Endothelial cell of coronary artery (primary cell): ENCODE data around the gene HEXIM1. TPM values are rescaled to one million over a fixed set of nuclear protein-coding genes. Genes with fewer than 3 reads are reported as not detected.

Source experiments
- total RNA-seq: library from RNA; depleted of rRNA; stranded (reverse); fragments of >200 nt; gene quantifications from 2 replicates; pipeline ENCODE4 v1.2.3, GENCODE V29; 2014

Gene HEXIM1, protein sequence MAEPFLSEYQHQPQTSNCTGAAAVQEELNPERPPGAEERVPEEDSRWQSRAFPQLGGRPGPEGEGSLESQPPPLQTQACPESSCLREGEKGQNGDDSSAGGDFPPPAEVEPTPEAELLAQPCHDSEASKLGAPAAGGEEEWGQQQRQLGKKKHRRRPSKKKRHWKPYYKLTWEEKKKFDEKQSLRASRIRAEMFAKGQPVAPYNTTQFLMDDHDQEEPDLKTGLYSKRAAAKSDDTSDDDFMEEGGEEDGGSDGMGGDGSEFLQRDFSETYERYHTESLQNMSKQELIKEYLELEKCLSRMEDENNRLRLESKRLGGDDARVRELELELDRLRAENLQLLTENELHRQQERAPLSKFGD
- total RNA-seq = 8.1 and 8.2 TPM in 2 replicates

DNA sequence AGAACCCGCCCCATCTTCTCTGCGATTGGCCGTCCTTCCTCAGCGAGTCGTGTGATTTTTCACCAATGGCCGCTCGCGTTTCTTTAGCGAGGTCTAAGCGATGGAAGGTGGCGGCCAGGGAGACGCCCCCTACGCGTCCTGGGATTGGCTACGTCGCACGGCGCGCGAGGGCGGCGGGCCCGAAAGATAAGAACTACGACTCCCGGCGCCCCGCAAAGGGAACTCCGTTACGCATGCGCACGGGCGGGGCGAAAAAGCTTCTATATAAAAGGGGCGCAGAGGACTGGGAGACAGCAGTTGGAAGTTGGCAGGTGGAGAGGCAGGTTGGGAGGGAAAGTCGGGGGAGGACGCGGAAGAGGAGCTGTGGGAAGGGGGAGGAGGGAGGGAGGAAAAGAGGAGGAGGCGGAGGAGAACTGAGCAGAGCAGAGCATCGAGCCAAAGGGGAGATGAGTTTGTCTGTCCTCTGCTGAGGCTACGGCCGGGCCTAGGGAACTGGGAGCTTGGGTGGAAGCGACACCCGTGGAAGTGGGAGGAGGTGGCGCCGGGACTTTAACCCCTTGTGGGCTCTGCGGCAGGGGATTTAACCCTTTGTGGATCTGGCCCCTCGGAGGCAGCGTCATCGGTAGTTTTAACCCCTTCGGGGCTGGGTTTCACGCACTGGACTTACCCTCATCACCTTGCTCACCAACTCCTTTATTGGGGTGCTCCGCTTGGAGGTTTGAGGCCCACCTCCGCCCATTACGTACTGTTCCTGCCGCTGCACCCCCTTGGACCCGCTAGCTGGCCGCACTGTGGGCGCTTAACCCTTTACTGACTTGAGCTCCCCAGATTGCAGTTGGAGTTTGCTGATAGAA is at the start of gene HEXIM1:
HEXIM1 (plus strand) TSS at position 293 of the 854 bp plus-strand sequence. CDS start 716 bp downstream, outside the sequence.

DNA sequence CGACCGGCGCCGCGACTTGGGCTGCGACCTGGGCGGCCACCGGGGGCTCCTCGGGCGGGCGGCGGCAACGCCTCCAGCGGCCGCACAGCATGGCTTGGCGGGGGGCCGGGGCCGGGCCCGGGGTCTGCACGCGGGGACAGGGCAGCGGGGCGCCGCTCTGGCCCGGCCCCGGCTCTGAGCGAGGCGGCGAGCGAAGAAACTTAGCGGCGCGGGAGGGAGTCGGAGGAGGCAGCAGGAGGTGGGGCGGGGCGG is 16.0 kb upstream of the HEXIM1 start, which contains the start of gene PLCD3:
PLCD3 (minus strand) TSS at position 196 of the 252 bp plus-strand sequence; CDS start at position 91, 105 bp downstream.

DNA sequence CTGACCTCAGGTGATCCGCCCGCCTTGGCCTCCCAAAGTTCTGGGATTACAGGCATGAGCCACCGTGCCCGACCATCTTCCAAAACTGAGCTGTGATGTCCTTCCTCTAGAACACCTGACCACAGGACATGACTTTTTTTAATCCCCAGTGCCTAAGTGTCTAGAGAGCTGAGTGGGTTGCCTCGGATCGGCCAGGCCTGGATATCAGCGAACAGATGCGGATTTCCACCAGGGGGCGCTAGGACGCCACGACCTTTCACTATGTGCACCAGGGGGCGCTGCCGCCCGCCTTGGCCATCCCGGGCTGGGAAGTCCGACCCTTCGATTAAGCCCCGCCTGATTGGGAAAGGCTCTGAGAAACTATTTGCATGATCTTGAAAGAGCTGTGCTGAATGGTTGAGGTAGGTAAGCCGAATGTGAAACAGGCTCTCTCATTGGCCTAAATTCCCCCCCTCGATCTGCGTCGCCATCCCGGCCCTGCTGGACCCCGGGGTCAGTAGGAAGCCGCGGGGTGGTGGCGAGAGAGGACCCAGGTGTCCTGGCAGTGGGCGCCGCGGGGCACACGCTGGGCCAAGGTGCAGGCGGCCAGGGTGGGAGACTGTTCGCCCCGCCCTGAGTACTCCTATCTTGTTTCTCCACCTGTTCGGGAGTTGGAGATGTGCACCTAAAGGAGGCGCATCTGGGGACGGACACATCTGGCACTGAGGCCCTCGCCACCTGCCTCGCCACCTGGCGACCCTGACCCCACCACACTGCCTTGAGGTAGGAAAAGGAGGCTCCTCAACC is 12.9 kb upstream of the HEXIM1 start, which contains the start of gene ACBD4:
ACBD4 (plus strand) TSS at position 496 of the 786 bp plus-strand sequence. CDS start 458 bp downstream, outside the sequence.

DNA sequence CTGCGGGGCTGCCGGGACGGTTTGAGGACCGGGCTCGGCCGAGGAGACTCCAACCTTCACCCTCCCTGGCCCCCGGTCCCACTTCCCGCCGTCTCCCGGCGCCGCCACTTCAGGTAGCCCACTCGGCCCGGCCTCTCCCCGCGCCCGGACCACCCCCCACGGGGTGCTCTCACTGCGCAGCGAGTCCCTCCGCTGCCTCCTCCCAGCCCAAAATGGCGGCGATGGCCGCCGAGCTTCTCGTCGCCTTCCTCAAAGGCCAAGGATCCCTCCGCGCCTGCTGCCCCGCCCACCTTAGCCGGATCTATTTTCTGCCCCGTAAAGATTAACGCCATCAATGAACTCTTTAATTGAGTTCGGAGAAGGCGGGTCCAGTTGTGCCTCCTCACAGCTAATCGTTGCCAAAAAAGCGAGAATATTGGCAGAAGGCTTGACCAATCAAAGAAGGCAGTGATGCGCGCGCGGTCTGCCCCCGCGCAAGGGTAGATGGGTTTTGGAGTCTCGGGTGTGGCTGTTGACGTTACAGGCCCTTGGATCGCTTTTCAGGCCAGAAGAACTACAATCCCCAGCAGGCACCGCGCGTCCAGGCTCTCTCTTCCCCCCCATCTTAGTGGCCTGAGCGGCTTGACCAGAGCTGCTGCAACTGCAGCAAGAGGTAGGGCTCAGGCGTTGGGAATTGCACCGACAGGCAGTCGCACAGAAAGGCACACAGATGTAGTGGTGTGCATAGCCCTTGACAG is 13.2 kb downstream of the HEXIM1 start, which contains the start of gene HEXIM2:
HEXIM2 (plus strand) TSS at position 588 of the 737 bp plus-strand sequence. CDS start 919 bp downstream, outside the sequence.

Other genes starting within 250 kb of the HEXIM1 start
- gene EFTUD2, start 249.0 kb upstream of the HEXIM1 start, total RNA-seq = 176 and 188 TPM in 2 replicates
- gene GFAP, start 233.0 kb upstream of the HEXIM1 start, total RNA-seq = 0.38 and 0.54 TPM in 2 replicates
- 1.7 and 3.1 TPM in 2 replicates for gene KIF18B, start 200.7 kb upstream of the HEXIM1 start, total RNA-seq
- gene C1QL1, start 180.2 kb upstream of the HEXIM1 start, total RNA-seq = 0.09 TPM in 1 of 2 replicates, not detected in the other
- 26.7 and 27.0 TPM in 2 replicates for gene DCAKD, start 96.8 kb upstream of the HEXIM1 start, total RNA-seq
- 58.7 and 58.9 TPM in 2 replicates for gene NMT1, start 87.2 kb upstream of the HEXIM1 start, total RNA-seq
- gene PLCD3, start 16.0 kb upstream of the HEXIM1 start, total RNA-seq = 8.5 and 15.6 TPM in 2 replicates
- 3.2 and 5.1 TPM in 2 replicates for gene ACBD4, start 12.8 kb upstream of the HEXIM1 start, total RNA-seq
- gene HEXIM2, start 13.4 kb downstream of the HEXIM1 start, total RNA-seq = 2.7 and 4.0 TPM in 2 replicates
- gene FMNL1, start 73.4 kb downstream of the HEXIM1 start, total RNA-seq = 0.54 and 0.94 TPM in 2 replicates
- gene SPATA32, start 113.6 kb downstream of the HEXIM1 start, total RNA-seq = under 0.01 TPM in 1 of 2 replicates, not detected in the other
- gene MAP3K14, start 168.5 kb downstream of the HEXIM1 start, total RNA-seq = 1.7 and 1.8 TPM in 2 replicates